DMS153 treated with DMSO at 0.1 percent for 48 hours (cell line): ENCODE results near the gene PEX26.
A peak's percentile ranks its signal among the peaks of the same experiment; 100 is the strongest.
"Not testable (repeated sequence)": the region's sequence is repeated elsewhere in the genome, so short reads cannot be mapped to it uniquely, and the experiment has no call there.

Experiments used
- DNase-seq: peaks from one replicate; lab custom pipeline; 2025; ENCODE audit not compliant: unreplicated experiment; lab: John Stamatoyannopoulos, UW

The PEX26 gene

GRCh38 chr22:18056161-18056666, 21.6 kb upstream of the PEX26 start:
- peak; percentile 79 for DNase-seq

DNA sequence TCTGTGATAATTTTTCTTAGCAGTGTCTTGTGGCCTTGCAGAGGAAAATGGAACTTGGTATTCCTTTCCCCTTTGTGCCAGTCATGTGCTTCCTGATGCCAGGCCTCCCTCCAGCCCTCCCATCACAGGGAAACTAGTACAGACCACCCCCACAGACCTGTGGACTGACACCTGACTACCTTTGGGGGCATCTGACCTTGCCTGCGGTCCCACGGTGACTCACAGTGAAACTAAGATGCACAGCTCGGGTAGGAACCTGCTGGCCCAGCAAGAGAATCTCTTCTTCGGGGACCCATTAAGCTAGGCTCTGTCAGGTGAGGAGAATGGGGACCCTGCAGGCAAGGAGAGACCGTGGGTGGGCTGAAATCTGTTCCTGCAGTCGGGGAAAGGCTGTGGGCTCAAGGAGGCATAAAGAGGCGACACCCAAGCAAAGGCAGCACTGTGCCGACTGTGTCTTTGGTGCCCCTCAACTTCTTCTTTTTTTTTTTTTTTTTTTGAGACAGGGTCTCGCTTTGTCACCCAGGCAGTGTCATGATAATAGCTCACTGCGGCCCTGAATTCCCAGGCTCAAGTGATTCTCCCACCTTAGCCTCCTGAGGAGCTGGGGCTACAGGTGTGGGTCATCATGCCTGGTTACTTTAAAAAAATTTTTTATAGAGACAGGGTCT, 20.8 kb upstream of the PEX26 start:
- DNase-seq: no peak

DNA sequence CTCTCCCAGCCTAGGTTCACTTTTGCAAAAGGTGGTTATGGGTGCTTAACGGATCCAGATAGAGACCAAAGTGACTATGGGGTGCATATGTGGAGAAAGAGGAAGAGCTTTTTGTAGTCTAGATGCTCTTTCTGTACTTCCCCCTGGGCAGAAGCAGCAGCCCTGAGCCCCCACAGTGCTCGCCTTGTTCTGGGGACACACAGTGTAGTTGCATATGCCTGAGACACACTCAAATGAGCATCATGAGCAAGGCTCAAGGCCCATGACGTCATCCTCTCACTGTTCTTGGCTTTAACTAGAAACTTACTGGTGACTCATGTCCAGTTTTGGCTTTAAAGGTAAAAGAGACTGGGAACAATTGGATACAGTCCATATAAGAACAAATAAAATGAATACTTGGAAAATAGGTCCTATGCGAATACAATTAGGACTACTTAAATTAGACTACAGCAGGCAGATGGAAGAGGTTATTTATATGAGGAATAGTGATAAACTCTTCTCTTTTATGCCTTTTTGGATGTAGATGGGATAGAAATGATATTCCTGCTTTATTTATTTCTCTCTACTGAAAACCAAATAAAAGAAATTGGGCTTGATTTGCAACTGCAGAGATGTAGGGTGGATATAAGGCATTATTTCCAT, 20.1 kb upstream of the PEX26 start:
- DNase-seq: no peak

DNA sequence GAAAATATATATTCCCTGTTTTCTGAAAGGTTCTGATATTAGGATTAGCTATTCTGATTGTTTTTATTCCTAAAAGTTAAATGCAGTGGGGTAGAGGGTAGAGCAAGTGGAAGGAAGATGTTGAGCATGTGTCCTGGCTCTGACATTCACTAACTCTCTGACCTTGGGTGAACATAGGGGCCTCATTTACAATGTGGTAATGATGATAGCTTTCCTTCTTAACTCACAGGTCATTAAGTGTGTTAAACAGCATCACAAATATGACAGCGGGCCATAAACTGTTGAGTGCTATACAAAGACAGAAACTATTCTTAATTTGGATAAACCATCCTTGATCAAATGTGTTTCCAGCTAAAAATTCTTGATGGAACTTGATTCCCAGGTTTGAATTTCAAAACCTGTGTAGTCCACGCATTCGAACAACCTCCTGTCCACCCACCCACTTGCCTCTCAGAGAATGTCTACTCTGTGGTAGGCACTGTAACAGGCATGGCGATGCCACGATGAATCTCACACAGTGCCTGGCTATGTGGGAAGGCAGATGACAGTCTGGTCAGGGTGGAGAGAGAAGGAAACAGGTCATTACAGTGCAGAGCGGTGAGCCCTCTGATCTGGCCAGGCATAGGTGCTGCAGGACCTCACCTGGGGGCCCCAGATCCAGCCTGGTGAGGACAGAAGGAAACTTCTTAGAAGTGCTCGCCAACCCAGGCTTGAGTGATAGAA, 19.3 kb upstream of the PEX26 start:
- no peak for DNase-seq

- no peak for DNase-seq
Measured at GRCh38 chr22:18059094-18059417, 18.7 kb upstream of the PEX26 start.

DNA sequence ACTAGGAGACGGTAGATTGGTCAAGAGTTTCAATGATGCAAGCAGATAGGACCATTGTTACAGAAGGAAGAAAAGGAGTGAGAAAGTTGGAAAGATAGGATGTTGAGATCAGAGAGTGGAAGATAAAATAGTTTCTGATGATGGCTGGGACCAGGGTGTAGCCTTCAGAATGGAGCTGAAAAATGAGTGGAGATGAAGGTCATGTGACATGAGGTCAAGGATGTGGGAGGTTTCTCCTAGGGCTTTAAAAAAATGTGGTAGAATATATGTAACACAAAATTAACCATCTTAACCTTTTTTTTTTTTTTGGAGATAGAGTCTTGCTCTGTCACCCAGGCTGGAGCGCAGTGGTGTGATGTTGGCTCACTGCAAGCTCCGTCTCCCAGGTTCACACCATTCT, 18.3 kb upstream of the PEX26 start:
- no peak for DNase-seq

DNA sequence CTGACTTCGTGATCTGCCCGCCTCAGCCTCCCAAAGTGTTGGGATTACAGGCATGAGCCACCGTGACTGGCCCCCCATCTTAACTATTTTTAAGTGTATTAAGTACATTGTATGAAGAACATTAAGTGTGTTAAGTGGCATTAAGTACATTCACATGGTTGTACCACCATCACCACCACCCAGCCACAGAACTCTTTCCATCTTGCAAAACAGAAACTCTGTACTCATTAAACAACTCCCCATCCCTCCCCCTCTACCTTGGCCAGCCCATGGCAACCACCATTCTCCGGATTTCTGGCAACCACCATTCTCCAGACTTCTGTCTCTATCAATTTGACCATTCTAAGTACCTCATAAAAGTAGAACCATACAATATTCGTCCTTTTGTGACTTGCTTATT, 17.8 kb upstream of the PEX26 start:
- no peak for DNase-seq

DNA sequence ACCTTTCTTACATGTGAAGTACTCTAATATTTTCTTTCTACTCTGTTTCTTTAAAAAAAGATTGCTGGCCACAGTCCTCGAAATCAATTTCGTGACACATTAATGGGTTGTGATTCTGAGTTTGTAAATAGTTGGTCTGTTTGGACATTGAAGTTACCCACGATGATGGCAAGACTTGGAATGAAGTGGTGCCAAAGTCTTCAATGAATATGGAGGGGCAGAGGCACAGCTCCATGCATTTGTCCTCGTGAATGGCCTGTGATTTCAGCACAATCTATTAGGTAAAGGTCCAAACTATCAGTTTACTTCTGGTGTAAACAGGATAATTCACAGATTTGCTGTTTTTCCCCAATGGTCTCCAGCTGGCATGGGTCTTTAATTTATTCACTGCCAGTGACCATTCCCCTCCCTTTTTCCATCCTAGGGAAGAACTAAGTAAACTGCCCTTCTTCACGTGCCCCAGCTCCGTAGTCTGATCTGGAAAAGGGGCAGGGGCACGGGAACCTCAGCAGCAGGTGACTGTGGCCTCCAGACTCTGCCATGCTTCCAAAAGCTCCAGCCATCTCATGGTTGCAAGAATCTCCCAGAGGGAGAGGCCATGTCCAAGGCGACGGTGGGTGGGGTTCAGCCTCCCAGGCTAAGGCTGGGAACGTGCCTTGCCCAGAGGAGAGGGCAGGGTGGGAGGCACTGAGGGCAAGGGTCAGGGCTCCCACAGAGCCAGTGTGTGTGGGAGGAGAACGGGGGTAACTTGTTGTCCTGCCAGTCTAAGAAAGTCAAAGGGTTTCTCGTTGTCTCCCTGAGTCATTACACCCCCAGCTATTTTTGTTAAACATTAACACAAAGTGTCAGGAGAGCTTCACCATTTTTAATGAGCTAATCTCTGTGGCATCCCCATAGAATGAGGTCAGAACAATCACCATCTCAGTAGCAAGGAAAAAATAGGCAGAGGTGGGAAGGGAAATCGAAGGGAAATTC, 16.9 kb upstream of the PEX26 start:
- DNase-seq: no peak

- no peak for DNase-seq
Measured at GRCh38 chr22:18062421-18062820, 15.4 kb upstream of the PEX26 start.

GRCh38 chr22:18063306-18063705, 14.5 kb upstream of the PEX26 start:
- DNase-seq: no peak

DNA sequence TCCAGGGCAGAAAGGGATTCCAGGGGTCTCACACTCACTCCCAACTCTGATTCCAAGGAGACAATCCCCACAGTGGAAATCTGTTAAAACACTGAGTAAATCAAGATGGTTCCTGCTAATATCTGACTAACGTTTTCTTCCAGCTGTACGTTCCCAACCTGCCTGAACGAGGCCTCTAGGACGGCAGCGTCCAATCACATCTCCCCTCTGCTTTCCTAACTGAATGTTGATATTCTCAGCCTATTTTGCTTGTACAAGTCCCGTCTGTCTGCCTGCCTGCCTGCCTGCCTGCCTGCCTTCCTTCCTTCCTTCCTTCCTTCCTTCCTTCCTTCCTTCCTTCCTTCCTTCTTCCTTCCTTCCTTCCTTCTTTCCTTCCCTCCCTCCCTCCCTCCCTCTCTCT, 14.1 kb upstream of the PEX26 start:
- DNase-seq: not testable (repeated sequence)

- no peak for DNase-seq
Measured at GRCh38 chr22:18064636-18065035, 13.2 kb upstream of the PEX26 start.

- DNase-seq: no peak
Measured at GRCh38 chr22:18065256-18065655, 12.5 kb upstream of the PEX26 start.

DNA sequence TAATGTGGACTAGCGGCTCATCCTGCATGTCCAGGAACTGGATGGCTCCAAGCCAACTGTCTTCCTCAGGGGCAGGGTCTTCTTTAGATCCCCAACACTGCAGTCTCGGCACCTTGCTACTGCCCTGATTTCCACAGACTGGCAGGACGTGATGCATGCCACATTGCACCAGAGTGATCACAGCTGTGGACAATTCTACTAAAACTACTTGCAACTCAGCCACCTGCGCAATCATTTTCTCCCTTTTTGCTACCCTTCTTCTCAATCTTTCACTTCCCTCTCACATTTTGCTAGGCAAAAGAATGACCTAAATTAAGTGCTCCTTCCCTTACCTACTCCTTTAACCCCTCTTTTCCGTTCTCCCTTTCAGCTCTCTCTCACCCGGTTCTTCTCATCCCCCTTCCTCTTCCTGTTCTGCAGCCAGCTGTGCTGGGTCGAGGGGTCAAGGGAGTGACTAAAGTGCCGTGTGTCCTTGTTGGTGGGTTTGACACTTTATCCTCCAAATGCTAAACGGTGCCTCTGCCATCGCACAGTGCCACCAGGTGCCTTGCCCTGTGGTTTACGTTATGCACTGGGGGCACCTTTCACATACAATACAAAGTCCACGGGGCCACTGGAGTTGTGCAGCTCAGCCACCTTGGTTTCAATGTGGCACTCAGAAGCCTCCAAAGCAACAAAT, 11.5 kb upstream of the PEX26 start:
- no peak for DNase-seq

DNA sequence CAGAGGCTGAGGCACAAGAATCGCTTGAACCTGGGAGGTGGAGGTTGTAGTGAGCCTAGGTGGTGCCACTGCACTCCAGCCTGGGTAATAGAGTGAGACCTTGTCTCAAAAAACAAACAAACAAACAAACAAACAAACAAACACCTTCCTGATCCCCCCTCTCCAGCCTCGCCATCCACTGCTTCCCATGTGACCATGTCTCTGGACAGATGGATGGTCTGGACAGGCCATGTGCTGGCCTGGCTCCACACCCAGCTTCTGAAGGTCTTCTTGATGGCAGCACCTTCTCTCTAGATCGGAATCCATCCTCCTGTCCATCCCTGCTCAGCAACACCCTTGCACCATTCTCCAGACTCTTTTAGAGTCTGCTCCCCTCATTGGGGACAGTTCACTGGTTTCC, 10.7 kb upstream of the PEX26 start:
- DNase-seq: no peak

DNA sequence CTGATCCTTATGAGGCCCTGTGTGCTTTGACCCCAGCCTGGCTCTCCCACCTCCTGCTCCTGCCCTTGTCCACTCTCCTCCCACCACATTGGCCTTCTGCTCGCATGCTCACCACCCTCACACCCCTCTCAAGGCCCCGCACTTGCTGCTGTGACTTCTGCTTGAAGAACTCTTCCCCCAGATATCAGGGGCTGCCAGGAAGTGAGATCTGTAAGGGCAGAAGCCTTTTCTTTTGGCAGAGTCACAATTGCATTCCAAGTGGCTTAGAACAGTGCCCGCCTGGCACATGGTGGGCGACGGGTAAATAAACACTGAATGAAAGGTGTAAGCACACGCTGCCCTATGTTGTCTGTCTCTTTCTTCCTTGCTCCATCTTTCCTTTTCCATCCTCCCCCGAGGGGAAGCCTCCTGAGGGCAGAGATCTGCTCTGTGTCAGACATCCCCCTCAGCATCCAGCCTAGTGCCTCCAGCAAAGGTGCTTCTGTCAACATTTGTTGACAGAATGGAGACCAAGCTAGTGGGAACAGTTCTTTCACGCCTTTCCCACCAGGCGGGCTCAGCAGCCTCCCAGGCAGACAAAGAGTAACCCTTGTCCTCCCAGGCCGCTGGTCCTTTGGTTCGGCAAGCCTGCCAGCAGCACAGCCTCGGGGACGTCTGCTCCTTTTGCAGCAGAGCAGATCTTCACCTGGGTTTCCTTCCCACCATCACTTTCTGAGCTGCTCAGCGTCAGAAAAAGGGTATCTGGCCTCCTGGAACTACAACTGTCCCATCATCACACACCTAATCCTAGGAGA, 10.0 kb upstream of the PEX26 start:
- DNase-seq: no peak

GRCh38 chr22:18068381-18068988, 9.3 kb upstream of the PEX26 start:
- no peak for DNase-seq

GRCh38 chr22:18069041-18069440, 8.7 kb upstream of the PEX26 start:
- DNase-seq: no peak

GRCh38 chr22:18070041-18070440, 7.7 kb upstream of the PEX26 start:
- DNase-seq: no peak
